NOMO-1 treated with DMSO at 0.1 percent for 48 hours (cell line): ENCODE measurements around the gene NEDD4.
A peak's percentile ranks its signal among the peaks of the same experiment; 100 is the strongest.
"Not testable (repeated sequence)": the region's sequence is repeated elsewhere in the genome, so short reads cannot be mapped to it uniquely, and the experiment has no call there.

Source experiments
- DNase-seq: peaks from one replicate; lab custom pipeline; 2025; ENCODE audit not compliant: unreplicated experiment; lab: John Stamatoyannopoulos, UW

NEDD4 gene

GRCh38 chr15:55959744-55960447 is 33.5 kb downstream of the NEDD4 start:
- DNase-seq, result no peak

- no peak for DNase-seq
Measured at GRCh38 chr15:55958349-55958748, 35.1 kb downstream of the NEDD4 start.

GRCh38 chr15:55954862-55955605 is 38.4 kb downstream of the NEDD4 start:
- DNase-seq, result no peak

- not testable (repeated sequence) for DNase-seq
Measured at GRCh38 chr15:55952501-55953274, 40.7 kb downstream of the NEDD4 start.

GRCh38 chr15:55944606-55945005 is 48.8 kb downstream of the NEDD4 start:
- not testable (repeated sequence) for DNase-seq

- peak; percentile 83 for DNase-seq
Measured at GRCh38 chr15:55942332-55942731, 51.1 kb downstream of the NEDD4 start.

GRCh38 chr15:55937040-55937439 is 56.4 kb downstream of the NEDD4 start:
- DNase-seq, result peak; percentile 15

GRCh38 chr15:55928955-55929354 is 64.5 kb downstream of the NEDD4 start:
- no peak for DNase-seq

- DNase-seq, result no peak
Measured at GRCh38 chr15:55921744-55922143, 71.7 kb downstream of the NEDD4 start.

GRCh38 chr15:55917881-55918296 is 75.5 kb downstream of the NEDD4 start:
- DNase-seq, result peak; percentile 16

- DNase-seq, result no peak
Measured at GRCh38 chr15:55916666-55917409, 76.6 kb downstream of the NEDD4 start.

GRCh38 chr15:55915876-55916567 is 77.4 kb downstream of the NEDD4 start:
- no peak for DNase-seq

- DNase-seq, result no peak
Measured at GRCh38 chr15:55915221-55915620, 78.2 kb downstream of the NEDD4 start.

GRCh38 chr15:55914446-55914845 is 79.0 kb downstream of the NEDD4 start:
- DNase-seq, result no peak

- DNase-seq, result no peak
Measured at GRCh38 chr15:55912982-55913381, 80.4 kb downstream of the NEDD4 start.

- DNase-seq, result no peak
Measured at GRCh38 chr15:55909036-55909811, 84.2 kb downstream of the NEDD4 start.

GRCh38 chr15:55907797-55908196 is 85.6 kb downstream of the NEDD4 start:
- no peak for DNase-seq

- DNase-seq, result no peak
Measured at GRCh38 chr15:55902981-55903380, 90.4 kb downstream of the NEDD4 start.

- no peak for DNase-seq
Measured at GRCh38 chr15:55900019-55900418, 93.4 kb downstream of the NEDD4 start.

- no peak for DNase-seq
Measured at GRCh38 chr15:55899537-55899936, 93.9 kb downstream of the NEDD4 start.
